ENCODE measurements around the gene COPB2.
A peak's percentile ranks its signal among the peaks of the same experiment; 100 is the strongest.
"Not testable (repeated sequence)": the region's sequence is repeated elsewhere in the genome, so short reads cannot be mapped to it uniquely, and the experiment has no call there.

COPB2 gene

DNA sequence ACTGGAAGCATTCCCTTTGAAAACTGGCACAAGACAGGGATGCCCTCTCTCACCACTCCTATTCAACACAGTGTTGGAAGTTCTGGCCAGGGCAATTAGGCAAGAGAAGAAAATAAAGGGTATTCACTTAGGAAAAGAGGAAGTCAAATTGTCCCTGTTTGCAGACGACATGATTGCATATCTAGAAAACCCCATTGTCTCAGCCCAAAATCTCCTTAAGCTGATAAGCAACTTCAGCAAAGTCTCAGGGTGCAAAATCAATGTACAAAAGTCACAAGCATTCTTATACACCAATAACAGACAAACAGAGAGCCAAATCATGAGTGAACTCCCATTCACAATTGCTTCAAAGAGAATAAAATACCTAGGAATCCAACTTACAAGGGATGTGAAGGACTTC is 54.8 kb downstream of the COPB2 start:
- not testable (repeated sequence) for H3K4me3 ChIP-seq (ENCODE audit: low read depth, low read length)

DNA sequence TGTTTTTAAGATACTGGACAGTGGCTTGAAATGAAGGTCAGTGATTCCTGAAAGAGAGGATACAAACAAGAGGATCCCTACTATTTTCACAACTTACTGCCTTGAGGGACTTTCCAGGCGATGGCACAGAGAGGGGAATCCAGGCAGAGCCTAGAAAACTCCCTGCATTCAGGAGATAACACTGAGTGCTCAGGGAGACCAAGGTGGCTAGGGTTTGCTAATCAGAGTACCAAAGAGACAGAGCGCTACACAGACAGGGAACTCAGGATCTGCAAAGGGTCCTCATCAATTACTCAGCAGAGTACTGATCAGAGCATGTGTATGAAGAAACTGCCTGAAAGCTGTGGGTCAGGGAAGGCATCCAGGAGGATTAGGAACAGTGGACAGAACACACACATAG is 57.4 kb downstream of the COPB2 start:
- DNase-seq (ENCODE audit: low read depth), result no peak
- H3K4me3 ChIP-seq (ENCODE audit: low read depth, low read length), result no peak overlapping the region

More for the DNA sequence above, 54.8 kb downstream of the COPB2 start:
- DNase-seq (ENCODE audit: low read depth), result not testable (repeated sequence)

DNA sequence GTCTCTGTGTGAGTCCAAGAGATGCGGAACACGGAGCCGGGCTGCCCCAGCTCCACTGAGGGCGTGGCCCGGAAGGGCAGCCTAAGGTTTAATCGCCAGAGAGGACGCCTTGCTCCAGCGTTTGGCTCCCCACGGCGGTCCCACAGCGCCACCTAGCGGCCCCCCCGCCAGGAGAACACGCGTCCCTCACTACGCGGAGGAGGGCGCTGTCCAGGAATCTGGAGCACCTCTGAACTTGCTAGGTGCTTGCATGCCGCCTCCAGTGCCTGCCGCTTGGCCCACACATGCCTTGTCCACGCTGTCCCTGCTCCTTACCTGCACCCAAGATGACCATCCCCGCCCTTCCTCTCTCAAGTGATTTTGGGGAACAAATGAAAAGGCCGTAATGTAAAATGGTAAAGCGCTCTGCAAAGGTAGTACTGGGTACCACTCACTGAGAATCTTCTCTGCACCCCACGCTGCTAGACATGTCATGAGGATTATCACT is 60.0 kb downstream of the COPB2 start:
- DNase-seq (ENCODE audit: low read depth), result no peak

GRCh38 chr3:139328356-139328755 is 61.1 kb downstream of the COPB2 start:
- no peak overlapping the region for H3K4me3 ChIP-seq (ENCODE audit: low read depth, low read length)
- no peak for DNase-seq (ENCODE audit: low read depth)

More for the DNA sequence above, 60.0 kb downstream of the COPB2 start:
- no peak overlapping the region for H3K4me3 ChIP-seq (ENCODE audit: low read depth, low read length)

DNA sequence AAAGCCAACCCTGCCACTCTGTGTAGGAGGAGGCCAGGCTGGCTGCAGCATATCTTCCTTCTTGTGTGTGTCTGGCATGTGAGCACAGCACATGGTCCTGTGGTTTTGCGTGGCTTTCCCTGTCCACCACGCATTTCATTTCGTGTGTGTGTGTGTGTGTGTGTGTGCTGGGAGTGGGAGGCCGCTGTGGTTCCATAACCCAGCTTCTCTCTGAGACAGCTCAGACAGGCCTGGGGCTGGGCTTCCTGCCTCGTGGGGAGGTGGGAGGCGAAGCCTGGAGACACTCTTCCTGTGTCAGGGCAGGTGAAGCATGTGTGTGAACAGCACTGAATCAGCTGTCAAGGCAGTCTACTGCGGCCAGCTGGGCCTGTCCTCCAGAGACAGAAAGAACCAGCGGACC is 61.6 kb downstream of the COPB2 start:
- DNase-seq (ENCODE audit: low read depth), result no peak
- H3K4me3 ChIP-seq (ENCODE audit: low read depth, low read length), result no peak overlapping the region

DNA sequence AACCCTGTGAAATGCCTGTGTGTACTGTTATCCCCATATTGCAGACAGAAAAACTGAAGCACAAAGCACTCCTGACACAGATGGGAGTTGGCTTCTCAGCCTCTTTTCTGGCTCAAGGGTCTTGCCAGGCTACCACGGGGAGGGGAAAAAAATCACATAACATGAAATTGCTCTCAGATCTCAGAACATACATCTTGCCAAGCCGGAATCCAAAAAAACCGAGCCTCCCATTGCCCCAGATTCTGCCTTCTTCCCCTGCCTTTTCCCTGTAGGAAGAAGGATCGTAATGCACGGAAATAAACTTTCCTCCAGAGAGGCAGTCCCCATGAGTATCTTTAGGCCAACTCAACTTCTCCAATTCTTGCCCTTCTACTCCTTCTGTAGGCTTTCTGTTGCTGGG is 62.2 kb downstream of the COPB2 start:
- DNase-seq (ENCODE audit: low read depth), result no peak
- no peak overlapping the region for H3K4me3 ChIP-seq (ENCODE audit: low read depth, low read length)

DNA sequence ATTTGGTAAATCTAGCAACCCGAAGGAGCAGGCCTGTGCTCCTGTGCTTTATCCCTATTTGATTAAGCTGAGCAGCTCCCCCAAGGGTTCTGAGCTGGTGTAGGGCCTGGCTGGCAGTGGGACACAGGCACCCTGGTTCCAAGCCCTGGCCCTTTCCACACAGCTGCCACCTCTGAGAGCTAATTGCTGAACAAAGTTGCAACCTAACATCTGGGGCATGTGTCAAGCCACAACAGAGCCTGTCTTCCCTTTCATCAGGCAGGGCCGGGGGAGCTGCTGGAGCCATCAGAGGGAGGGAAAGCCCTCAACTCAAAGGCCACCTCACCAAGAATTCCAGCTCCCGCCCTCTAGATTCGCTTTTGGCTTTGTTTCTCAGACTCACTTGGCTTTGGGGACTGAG is 62.7 kb downstream of the COPB2 start:
- no peak for DNase-seq (ENCODE audit: low read depth)
- H3K4me3 ChIP-seq (ENCODE audit: low read depth, low read length), result no peak overlapping the region

- H3K4me3 ChIP-seq (ENCODE audit: low read depth, low read length), result no peak overlapping the region
- no peak for DNase-seq (ENCODE audit: low read depth)
Measured at GRCh38 chr3:139326131-139326530, 63.3 kb downstream of the COPB2 start.

DNA sequence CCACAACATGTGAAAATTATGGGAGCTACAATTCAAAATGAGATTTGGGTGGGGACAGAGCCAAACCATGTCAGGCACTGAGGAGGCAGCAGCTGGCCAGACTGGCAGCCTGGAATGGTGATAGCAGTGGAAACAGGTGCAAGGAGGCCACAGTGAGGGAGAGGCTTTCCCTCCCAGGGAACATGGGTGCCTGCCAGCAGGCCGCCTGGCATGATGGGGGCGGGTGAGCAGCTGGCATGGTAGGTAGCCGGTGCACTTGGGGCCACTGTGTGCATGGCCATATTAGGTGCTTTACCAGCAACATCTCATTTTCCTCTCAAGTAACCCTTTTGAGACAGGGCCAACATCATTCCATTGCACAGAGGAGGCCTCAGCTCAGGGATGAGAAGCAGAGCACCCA is 63.9 kb downstream of the COPB2 start:
- DNase-seq (ENCODE audit: low read depth), result peak; percentile 21

DNA sequence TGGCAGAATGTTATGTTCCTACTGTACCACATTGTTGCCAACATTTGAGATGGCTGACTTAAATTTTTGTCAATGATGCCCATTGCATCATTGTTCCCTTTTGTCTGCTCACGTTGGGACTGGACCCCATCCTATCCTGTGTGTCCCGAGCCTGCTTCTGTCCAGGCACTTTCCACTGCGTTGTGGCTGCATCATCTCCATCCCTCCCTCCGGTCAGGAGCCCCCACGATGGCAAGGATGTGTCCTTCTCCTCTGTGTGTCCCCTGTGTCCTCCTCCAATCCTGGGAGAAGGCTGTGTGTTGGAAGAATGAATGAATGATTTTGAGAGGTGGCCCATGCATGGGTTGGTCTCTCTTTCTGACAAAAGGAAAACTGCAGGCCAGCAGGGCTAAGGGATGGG is 65.0 kb downstream of the COPB2 start:
- H3K4me3 ChIP-seq (ENCODE audit: low read depth, low read length), result no peak overlapping the region
- no peak for DNase-seq (ENCODE audit: low read depth)

More for the DNA sequence above, 63.9 kb downstream of the COPB2 start:
- H3K4me3 ChIP-seq (ENCODE audit: low read depth, low read length), result no peak overlapping the region

GRCh38 chr3:139323146-139323545 is 66.3 kb downstream of the COPB2 start:
- no peak for DNase-seq (ENCODE audit: low read depth)
- no peak overlapping the region for H3K4me3 ChIP-seq (ENCODE audit: low read depth, low read length)

DNA sequence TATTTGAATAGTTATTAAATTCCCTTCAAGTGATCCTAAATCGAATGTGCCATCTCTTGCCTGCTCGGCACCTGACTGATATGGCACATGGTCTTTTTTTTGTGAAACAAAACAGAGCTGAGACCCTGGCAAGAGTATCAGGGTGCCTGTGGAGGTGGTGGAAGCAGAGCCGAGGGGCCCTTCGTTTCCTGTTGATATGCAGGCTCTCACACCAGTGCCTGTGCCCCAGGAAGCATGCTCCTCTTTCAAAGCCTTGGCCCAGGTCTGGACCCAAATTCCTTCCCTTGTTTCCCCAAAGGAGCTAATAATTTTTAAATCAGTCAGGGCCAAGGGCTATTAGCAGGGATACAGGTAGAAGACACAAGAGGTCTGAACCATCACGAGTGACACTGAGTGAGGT is 67.1 kb downstream of the COPB2 start:
- no peak for DNase-seq (ENCODE audit: low read depth)
- H3K4me3 ChIP-seq (ENCODE audit: low read depth, low read length), result no peak overlapping the region

- no peak for DNase-seq (ENCODE audit: low read depth)
- no peak overlapping the region for H3K4me3 ChIP-seq (ENCODE audit: low read depth, low read length)
Measured at GRCh38 chr3:139320551-139321309, 68.7 kb downstream of the COPB2 start.

DNA sequence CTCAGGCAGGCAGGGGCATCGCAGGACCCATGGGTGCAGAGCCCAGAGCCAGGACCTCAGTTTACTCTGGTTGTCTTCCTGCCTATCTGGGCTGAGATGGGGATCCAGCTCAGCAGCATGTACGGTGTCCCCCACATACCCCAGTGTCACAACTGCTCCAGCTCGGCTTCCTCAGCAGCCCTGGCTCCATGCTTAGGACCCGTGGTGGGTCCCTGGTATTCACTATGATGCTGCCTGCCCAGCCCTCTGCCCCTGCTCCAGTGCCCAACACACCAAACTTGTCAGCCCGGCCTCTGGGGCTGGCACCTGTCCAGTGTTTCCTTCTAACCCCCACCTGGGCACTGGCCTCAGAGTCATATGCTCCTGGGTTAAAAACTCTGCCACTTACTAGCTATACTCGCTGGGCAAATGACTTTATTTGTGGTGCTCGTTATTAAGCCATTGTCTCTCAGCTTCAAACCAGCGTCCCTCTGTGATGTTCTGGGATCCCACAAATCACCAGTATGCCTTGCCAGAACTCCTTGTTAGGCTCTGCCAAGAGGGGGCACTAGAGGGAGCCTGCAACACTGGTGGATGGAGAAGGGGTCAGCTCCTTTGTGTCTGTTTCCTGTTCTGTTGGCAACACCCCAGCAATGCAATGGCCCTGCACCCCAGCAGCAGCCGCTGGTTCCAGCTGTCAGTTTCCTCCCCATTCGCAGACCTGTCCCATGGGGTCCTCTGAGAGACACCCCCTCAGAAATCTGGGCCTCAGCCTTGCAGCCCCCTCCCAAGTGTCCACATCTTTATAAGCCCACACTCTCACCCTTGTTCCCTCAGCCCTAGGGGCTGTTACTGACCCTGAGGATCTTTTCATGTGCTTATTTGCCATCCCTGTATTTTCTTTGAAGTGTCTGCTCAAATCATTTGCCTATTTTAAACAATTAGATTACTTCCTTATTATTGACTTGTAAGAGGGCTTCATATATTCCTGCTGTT is 69.7 kb downstream of the COPB2 start:
- no peak for DNase-seq (ENCODE audit: low read depth)
- H3K4me3 ChIP-seq (ENCODE audit: low read depth, low read length), result no peak overlapping the region

GRCh38 chr3:139318826-139319225 is 70.6 kb downstream of the COPB2 start:
- no peak for DNase-seq (ENCODE audit: low read depth)

GRCh38 chr3:139318431-139318816 is 71.0 kb downstream of the COPB2 start:
- no peak for DNase-seq (ENCODE audit: low read depth)
- H3K4me3 ChIP-seq (ENCODE audit: low read depth, low read length), result no peak overlapping the region

More at GRCh38 chr3:139318826-139319225, 70.6 kb downstream of the COPB2 start:
- no peak overlapping the region for H3K4me3 ChIP-seq (ENCODE audit: low read depth, low read length)

- DNase-seq (ENCODE audit: low read depth), result no peak
- no peak overlapping the region for H3K4me3 ChIP-seq (ENCODE audit: low read depth, low read length)
Measured at GRCh38 chr3:139317660-139318430, 71.6 kb downstream of the COPB2 start.

DNA sequence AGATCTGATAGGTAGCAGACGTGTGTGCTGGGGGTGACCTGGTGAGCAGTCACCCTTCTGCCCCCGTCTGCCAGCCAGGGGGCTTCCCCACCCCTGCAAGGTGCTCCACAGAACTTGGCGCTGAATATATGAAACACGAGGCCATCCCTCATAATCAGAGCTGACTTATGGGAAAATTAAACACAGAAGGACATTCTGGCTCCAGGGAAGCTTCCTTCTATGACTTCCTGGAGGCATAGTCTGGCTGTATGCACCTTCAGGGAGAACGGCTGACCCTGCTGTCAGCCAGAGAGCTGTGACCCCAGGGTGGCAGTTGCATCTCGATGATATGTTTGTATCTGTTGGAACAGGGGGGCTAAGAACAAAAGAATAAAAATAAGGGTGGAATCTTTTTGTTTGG is 72.2 kb downstream of the COPB2 start:
- H3K4me3 ChIP-seq (ENCODE audit: low read depth, low read length), result no peak overlapping the region
- no peak for DNase-seq (ENCODE audit: low read depth)

GRCh38 chr3:139313921-139314320 is 75.5 kb downstream of the COPB2 start:
- no peak overlapping the region for H3K4me3 ChIP-seq (ENCODE audit: low read depth, low read length)
- no peak for DNase-seq (ENCODE audit: low read depth)

DNA sequence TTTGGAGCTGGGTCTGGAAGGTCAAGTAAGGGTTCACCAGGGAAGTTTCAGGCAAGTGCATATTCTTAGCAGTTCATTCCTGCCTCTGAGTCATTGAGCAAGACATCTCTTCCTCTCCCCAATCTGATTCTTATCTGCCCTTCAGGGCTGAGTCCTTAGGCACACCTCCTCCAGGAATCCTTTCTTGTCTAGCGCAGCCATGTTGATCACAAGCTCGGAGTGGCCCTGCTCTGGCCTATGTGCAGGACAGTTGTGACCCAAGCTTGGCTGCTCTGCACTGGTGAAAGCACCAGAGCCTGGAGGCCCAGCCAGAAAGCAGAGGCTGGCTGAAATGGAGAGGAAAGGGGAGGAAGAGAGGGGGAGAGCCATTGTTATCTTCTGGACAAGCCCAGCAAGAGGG is 76.5 kb downstream of the COPB2 start:
- no peak overlapping the region for H3K4me3 ChIP-seq (ENCODE audit: low read depth, low read length)
- DNase-seq (ENCODE audit: low read depth), result no peak

All from skeletal muscle cell (primary cell).